Testis (tissue), 3 donors: ENCODE measurements around the gene FXR1. TPM values are rescaled to one million over a fixed set of nuclear protein-coding genes. Genes with fewer than 3 reads are reported as not detected.

Experiments used
- DNase-seq: peaks from one replicate; pipeline ENCODE4 v3.0.0-alpha.2; 2019
- H3K27ac ChIP-seq, 2 donors: fragments of 200-600 bp; sonication (generic); one replicate each; pipeline ENCODE4 v1.5.1; 2019
- H3K27me3 ChIP-seq: fragments of 200-600 bp; sonication (generic); one replicate; pipeline ENCODE4 v1.5.1; 2019
- H3K36me3 ChIP-seq: fragments of 200-600 bp; sonication (generic); one replicate; pipeline ENCODE4 v1.5.1; 2017; ENCODE audit warnings: low read depth; ENCODE audit errors: missing control alignments
- H3K4me1 ChIP-seq: fragments of 200-600 bp; sonication (generic); one replicate; pipeline ENCODE4 v1.5.1; 2019
- H3K4me3 ChIP-seq, 2 donors: fragments of 200-600 bp; sonication (generic); one replicate each; pipeline ENCODE4 v1.5.1; 2017 to 2019
- H3K9me3 ChIP-seq: fragments of 200-600 bp; sonication (generic); one replicate; pipeline ENCODE4 v1.5.1; 2017
- CTCF ChIP-seq, 3 experiments: fragments of 450-650 bp in 2 of 3; fragments of 200-600 bp in 1 of 3; sonication (generic) in 1 of 3; IDR thresholded peaks; one replicate each; pipeline ENCODE4 v1.5.1; 2016 to 2019; ENCODE audit warnings: antibody characterized with exemption in 3 of 3, mild to moderate bottlenecking in 2 of 3, moderate library complexity in 1 of 3
- POLR2A ChIP-seq: fragments of 450-650 bp; IDR thresholded peaks from one replicate; pipeline ENCODE4 v1.6.1; 2017; ENCODE audit warnings: antibody characterized with exemption, mild to moderate bottlenecking, moderate library complexity
- WGBS, 2 donors: methylation state at CpG; one replicate each; pipeline ENCODE4 v1.1.5; 2018; 5-methylcytosine and 5-hydroxymethylcytosine counted together
- intact Hi-C: fragments of 100-400 bp; cut with DNase I; formaldehyde crosslinking; loops from one replicate; pipeline ENCODE4 v1.15.1; 2023; ENCODE audit warnings: low total_unique reads
- polyA plus RNA-seq: library from polyadenylated mRNA; stranded (reverse); fragments of 350-450 nt; fragmentation: Illumina TruSeq; extraction: RNeasy Lipid Tissue Mini Kit (QIAGEN cat#74804); gene quantifications from one replicate; pipeline ENCODE4 v1.2.3, GENCODE V29; 2014; ENCODE audit warnings: low read depth, low replicate concordance; ENCODE audit not compliant: insufficient read depth
- total RNA-seq, 2 donors: library from RNA; depleted of rRNA; stranded (reverse); fragments of >200 nt; gene quantifications; one replicate each; pipeline ENCODE4 v1.2.3, GENCODE V29; 2016

FXR1 gene
- total and polyA plus RNA-seq, 3 donors from 2014 or later, result 183 to 274 (median 273) TPM

GRCh38 chr3:180898572-180898971 lies 13.9 kb upstream of the FXR1 start:
- WGBS, 2 donors, result 82 to 96% methylated on average over 8 of the region's 8 CpGs
- Histone ChIP-seq H3K9me3 (no peaks in the 10 kb centered on the region), H3K27me3 (no peaks in the 10 kb centered on the region), H3K4me3 (no peak overlapping the region), H3K4me1 (no peaks in the 10 kb centered on the region), H3K36me3 (no peaks in the 10 kb centered on the region), H3K27ac (no peak overlapping the region)
- no peak for TF ChIP-seq CTCF (IDR thresholded peaks at IDR 0.05)
- TF ChIP-seq POLR2A, result no peak
- no peak for DNase-seq
- intact Hi-C loops, result no loop called here

GRCh38 chr3:180909369-180910127 lies 2.9 kb upstream of the FXR1 start:
- intact Hi-C loops, result loop anchor here (10.0 kb wide), 1 partner anchor 795 kb away; no protein-coding TSS in a partner anchor
- Histone ChIP-seq H3K4me3 (no peak overlapping the region), H3K9me3 (no peaks in the 10 kb centered on the region), H3K27ac (no peak overlapping the region), H3K27me3 (no peaks in the 10 kb centered on the region), H3K36me3 (no peaks in the 10 kb centered on the region), H3K4me1 (peaks cover 5% of the 10 kb centered on the region)
- no peak for TF ChIP-seq POLR2A
- no peak for TF ChIP-seq CTCF (IDR thresholded peaks at IDR 0.05)
- no peak for DNase-seq
- 85 to 90% methylated on average over 5 of the region's 5 CpGs for WGBS, 2 donors

GRCh38 chr3:180910823-180911222 lies 1.6 kb upstream of the FXR1 start:
- Histone ChIP-seq H3K36me3 (no peaks in the 10 kb centered on the region), H3K27ac (no peak overlapping the region), H3K4me3 (no peak overlapping the region), H3K9me3 (no peaks in the 10 kb centered on the region), H3K27me3 (no peaks in the 10 kb centered on the region), H3K4me1 (peaks cover 6% of the 10 kb centered on the region)
- 70 to 71% methylated on average over 4 of the region's 4 CpGs for WGBS, 2 donors
- no peak for TF ChIP-seq CTCF (IDR thresholded peaks at IDR 0.05)
- TF ChIP-seq POLR2A, result no peak
- intact Hi-C loops, result loop anchor here (10.0 kb wide), 1 partner anchor 794 kb away; no protein-coding TSS in a partner anchor
- DNase-seq, result no peak

- H3K4me1 ChIP-seq, result peaks cover 6% of the 10 kb centered on the region
- H3K4me3 ChIP-seq, result peak overlapping the region; percentile 90 to 97
- peak overlapping the region; percentile 97 to 99 for H3K27ac ChIP-seq
- no peak for TF ChIP-seq POLR2A
- TF ChIP-seq CTCF (IDR thresholded peaks at IDR 0.05), result no peak
- H3K27me3 ChIP-seq, result no peaks in the 10 kb centered on the region
- no peaks in the 10 kb centered on the region for H3K9me3 ChIP-seq
- no peak for DNase-seq
- intact Hi-C loops, result loop anchor here (10.0 kb wide), 1 partner anchor 793 kb away; no protein-coding TSS in a partner anchor
- no peaks in the 10 kb centered on the region for H3K36me3 ChIP-seq
- 27% methylated on average over 5 to 6 of the region's 6 CpGs for WGBS, 2 donors
These were observed 580 bp upstream of the FXR1 start for GRCh38 chr3:180911876-180912303.
